ENCODE measurements around the gene IRAK1.
A peak's percentile ranks its signal among the peaks of the same experiment; 100 is the strongest.

IRAK1 gene

GRCh38 chrX:154040863-154041262 lies 21.2 kb upstream of the IRAK1 start:
- no peak for DNase-seq (ENCODE audit: low read depth)
- no peak for TF ChIP-seq CTCF (conservative IDR thresholded peaks at IDR 0.05; ENCODE audit: control insufficient read depth, insufficient read depth, low read depth, low read length)

GRCh38 chrX:154040307-154040756 lies 20.6 kb upstream of the IRAK1 start:
- H3K4me3 ChIP-seq (ENCODE audit: control insufficient read depth, low read depth, low read length): no peak overlapping the region
- peak; percentile 87 for DNase-seq (ENCODE audit: low read depth)
- TF ChIP-seq CTCF (conservative IDR thresholded peaks at IDR 0.05; ENCODE audit: control insufficient read depth, insufficient read depth, low read depth, low read length): no peak

More at GRCh38 chrX:154040863-154041262, 21.2 kb upstream of the IRAK1 start:
- H3K4me3 ChIP-seq (ENCODE audit: control insufficient read depth, low read depth, low read length): no peak overlapping the region

GRCh38 chrX:154039577-154039976 lies 19.9 kb upstream of the IRAK1 start:
- TF ChIP-seq CTCF (conservative IDR thresholded peaks at IDR 0.05; ENCODE audit: control insufficient read depth, insufficient read depth, low read depth, low read length): no peak
- DNase-seq (ENCODE audit: low read depth): no peak

GRCh38 chrX:154038656-154039055 lies 19.0 kb upstream of the IRAK1 start:
- TF ChIP-seq CTCF (conservative IDR thresholded peaks at IDR 0.05; ENCODE audit: control insufficient read depth, insufficient read depth, low read depth, low read length): no peak
- no peak for DNase-seq (ENCODE audit: low read depth)
- H3K4me3 ChIP-seq (ENCODE audit: control insufficient read depth, low read depth, low read length): no peak overlapping the region

More at GRCh38 chrX:154039577-154039976, 19.9 kb upstream of the IRAK1 start:
- no peak overlapping the region for H3K4me3 ChIP-seq (ENCODE audit: control insufficient read depth, low read depth, low read length)

- no peak for TF ChIP-seq CTCF (conservative IDR thresholded peaks at IDR 0.05; ENCODE audit: control insufficient read depth, insufficient read depth, low read depth, low read length)
Measured at GRCh38 chrX:154037754-154038153, 18.1 kb upstream of the IRAK1 start.

GRCh38 chrX:154036513-154036912 lies 16.8 kb upstream of the IRAK1 start:
- TF ChIP-seq CTCF (conservative IDR thresholded peaks at IDR 0.05; ENCODE audit: control insufficient read depth, insufficient read depth, low read depth, low read length): no peak
- DNase-seq (ENCODE audit: low read depth): no peak
- H3K4me3 ChIP-seq (ENCODE audit: control insufficient read depth, low read depth, low read length): no peak overlapping the region

More at GRCh38 chrX:154037754-154038153, 18.1 kb upstream of the IRAK1 start:
- H3K4me3 ChIP-seq (ENCODE audit: control insufficient read depth, low read depth, low read length): no peak overlapping the region
- DNase-seq (ENCODE audit: low read depth): no peak

GRCh38 chrX:154033848-154034247 lies 14.1 kb upstream of the IRAK1 start:
- TF ChIP-seq CTCF (conservative IDR thresholded peaks at IDR 0.05; ENCODE audit: control insufficient read depth, insufficient read depth, low read depth, low read length): no peak
- DNase-seq (ENCODE audit: low read depth): no peak
- H3K4me3 ChIP-seq (ENCODE audit: control insufficient read depth, low read depth, low read length): no peak overlapping the region
